Measurements from ENCODE around the gene GMDS. TPM values are rescaled to one million over a fixed set of nuclear protein-coding genes. Genes with fewer than 3 reads are reported as not detected.

Gene GMDS
- total RNA-seq, 1 experiment from 2014 or later: 35.0 TPM

DNA sequence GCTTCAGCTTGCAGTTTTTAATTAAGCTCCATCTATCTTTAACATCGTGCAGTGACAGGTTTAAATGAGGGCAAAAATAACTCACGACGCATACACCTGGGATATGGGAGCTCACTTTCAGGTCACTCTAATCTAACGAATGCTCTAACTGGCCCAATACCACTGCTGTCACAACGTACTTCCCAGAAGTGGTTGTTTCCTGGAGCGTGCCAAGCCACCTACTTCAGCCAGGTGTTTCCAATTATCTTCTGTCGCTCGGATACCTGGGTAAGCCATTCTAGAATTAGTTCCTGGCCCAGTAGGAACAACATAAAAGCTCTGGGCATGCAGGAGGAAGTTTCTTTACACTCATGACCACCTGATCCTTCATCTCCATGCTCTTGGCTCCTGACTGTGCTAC is 488.3 kb downstream of the GMDS start (continued):
- TF ChIP-seq CREB1 (CRISPR knock-in tag; IDR thresholded peaks at IDR 0.05) (no peak), GRHL2 (CRISPR knock-in tag; IDR thresholded peaks at IDR 0.05; ENCODE audit: insufficient replicate concordance, severe bottlenecking) (no peak), ZNF423 (CRISPR knock-in tag; IDR thresholded peaks at IDR 0.05) (no peak), NR3C1 (CRISPR knock-in tag; conservative IDR thresholded peaks at IDR 0.05; ENCODE audit: low read depth) (no peak), RORB (CRISPR knock-in tag; IDR thresholded peaks at IDR 0.05) (no peak), CBFB (CRISPR knock-in tag; IDR thresholded peaks at IDR 0.05; ENCODE audit: low read depth) (no peak)
- TF ChIP-seq, protein P1, sequence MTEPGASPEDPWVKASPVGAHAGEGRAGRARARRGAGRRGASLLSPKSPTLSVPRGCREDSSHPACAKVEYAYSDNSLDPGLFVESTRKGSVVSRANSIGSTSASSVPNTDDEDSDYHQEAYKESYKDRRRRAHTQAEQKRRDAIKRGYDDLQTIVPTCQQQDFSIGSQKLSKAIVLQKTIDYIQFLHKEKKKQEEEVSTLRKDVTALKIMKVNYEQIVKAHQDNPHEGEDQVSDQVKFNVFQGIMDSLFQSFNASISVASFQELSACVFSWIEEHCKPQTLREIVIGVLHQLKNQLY (CRISPR knock-in tag; IDR thresholded peaks at IDR 0.05): no peak
- TF ChIP-seq, protein P2, sequence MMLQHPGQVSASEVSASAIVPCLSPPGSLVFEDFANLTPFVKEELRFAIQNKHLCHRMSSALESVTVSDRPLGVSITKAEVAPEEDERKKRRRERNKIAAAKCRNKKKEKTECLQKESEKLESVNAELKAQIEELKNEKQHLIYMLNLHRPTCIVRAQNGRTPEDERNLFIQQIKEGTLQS (CRISPR knock-in tag; conservative IDR thresholded peaks at IDR 0.05): no peak
- TF ChIP-seq, protein P3, sequence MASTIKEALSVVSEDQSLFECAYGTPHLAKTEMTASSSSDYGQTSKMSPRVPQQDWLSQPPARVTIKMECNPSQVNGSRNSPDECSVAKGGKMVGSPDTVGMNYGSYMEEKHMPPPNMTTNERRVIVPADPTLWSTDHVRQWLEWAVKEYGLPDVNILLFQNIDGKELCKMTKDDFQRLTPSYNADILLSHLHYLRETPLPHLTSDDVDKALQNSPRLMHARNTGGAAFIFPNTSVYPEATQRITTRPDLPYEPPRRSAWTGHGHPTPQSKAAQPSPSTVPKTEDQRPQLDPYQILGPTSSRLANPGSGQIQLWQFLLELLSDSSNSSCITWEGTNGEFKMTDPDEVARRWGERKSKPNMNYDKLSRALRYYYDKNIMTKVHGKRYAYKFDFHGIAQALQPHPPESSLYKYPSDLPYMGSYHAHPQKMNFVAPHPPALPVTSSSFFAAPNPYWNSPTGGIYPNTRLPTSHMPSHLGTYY (CRISPR knock-in tag; IDR thresholded peaks at IDR 0.05): no peak
- TF ChIP-seq, protein P4, sequence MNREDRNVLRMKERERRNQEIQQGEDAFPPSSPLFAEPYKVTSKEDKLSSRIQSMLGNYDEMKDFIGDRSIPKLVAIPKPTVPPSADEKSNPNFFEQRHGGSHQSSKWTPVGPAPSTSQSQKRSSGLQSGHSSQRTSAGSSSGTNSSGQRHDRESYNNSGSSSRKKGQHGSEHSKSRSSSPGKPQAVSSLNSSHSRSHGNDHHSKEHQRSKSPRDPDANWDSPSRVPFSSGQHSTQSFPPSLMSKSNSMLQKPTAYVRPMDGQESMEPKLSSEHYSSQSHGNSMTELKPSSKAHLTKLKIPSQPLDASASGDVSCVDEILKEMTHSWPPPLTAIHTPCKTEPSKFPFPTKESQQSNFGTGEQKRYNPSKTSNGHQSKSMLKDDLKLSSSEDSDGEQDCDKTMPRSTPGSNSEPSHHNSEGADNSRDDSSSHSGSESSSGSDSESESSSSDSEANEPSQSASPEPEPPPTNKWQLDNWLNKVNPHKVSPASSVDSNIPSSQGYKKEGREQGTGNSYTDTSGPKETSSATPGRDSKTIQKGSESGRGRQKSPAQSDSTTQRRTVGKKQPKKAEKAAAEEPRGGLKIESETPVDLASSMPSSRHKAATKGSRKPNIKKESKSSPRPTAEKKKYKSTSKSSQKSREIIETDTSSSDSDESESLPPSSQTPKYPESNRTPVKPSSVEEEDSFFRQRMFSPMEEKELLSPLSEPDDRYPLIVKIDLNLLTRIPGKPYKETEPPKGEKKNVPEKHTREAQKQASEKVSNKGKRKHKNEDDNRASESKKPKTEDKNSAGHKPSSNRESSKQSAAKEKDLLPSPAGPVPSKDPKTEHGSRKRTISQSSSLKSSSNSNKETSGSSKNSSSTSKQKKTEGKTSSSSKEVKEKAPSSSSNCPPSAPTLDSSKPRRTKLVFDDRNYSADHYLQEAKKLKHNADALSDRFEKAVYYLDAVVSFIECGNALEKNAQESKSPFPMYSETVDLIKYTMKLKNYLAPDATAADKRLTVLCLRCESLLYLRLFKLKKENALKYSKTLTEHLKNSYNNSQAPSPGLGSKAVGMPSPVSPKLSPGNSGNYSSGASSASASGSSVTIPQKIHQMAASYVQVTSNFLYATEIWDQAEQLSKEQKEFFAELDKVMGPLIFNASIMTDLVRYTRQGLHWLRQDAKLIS (CRISPR knock-in tag; IDR thresholded peaks at IDR 0.05; ENCODE audit: borderline replicate concordance): no peak

DNA sequence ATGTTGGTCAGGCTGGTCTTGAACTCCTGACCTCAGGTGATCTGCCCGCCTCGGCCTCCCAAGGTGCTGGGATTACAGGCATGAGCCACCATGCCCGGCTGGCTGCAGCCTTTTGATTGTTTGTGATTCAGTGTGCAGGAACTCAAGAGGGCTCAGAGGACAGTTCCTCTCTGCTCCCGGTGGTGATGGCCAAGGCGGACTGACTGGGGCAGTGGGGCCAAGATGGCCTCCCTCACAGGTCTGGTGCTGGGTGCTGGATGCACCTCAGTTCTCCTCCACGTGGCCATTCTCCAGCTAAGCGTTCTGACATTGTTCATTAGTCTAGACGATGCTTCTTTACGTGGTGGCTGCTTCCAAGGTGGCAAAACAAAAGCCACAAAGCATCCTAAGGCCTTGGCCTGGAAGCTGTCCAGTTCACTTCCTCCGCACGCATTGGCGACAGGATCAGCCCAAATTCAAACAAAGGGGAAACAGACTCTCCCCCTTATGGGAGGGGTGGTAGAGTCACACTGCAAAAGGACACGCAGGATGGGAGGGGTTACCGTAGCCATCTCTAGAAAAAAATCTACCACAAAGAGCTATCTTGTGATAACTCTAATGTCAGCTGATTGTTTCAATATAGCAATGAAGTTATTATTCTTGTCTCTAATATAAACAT is 488.8 kb downstream of the GMDS start:
- Mint-ChIP-seq H3K4me3 (no peak overlapping the region), H3K27me3 (ENCODE audit: low read depth) (no peaks in the 10 kb centered on the region)
- TF ChIP-seq ELF4 (CRISPR knock-in tag; IDR thresholded peaks at IDR 0.05; ENCODE audit: low read depth) (no peak), SOX15 (CRISPR knock-in tag; IDR thresholded peaks at IDR 0.05) (no peak), ZNF416 (CRISPR knock-in tag; IDR thresholded peaks at IDR 0.05) (no peak), OVOL2 (CRISPR knock-in tag; IDR thresholded peaks at IDR 0.05; ENCODE audit: borderline replicate concordance) (no peak), ZNF121 (CRISPR knock-in tag; IDR thresholded peaks at IDR 0.05) (no peak), JUN (CRISPR knock-in tag; IDR thresholded peaks at IDR 0.05) (no peak), TEAD1 (CRISPR knock-in tag; IDR thresholded peaks at IDR 0.05) (no peak), ZNF317 (CRISPR knock-in tag; IDR thresholded peaks at IDR 0.05; ENCODE audit: borderline replicate concordance, low read depth) (no peak), NR2C2 (CRISPR knock-in tag; IDR thresholded peaks at IDR 0.05) (no peak), GTF2I (CRISPR knock-in tag; conservative IDR thresholded peaks at IDR 0.05) (no peak)
- TF ChIP-seq, protein P5, sequence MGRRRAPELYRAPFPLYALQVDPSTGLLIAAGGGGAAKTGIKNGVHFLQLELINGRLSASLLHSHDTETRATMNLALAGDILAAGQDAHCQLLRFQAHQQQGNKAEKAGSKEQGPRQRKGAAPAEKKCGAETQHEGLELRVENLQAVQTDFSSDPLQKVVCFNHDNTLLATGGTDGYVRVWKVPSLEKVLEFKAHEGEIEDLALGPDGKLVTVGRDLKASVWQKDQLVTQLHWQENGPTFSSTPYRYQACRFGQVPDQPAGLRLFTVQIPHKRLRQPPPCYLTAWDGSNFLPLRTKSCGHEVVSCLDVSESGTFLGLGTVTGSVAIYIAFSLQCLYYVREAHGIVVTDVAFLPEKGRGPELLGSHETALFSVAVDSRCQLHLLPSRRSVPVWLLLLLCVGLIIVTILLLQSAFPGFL (CRISPR knock-in tag; IDR thresholded peaks at IDR 0.05; ENCODE audit: borderline replicate concordance): no peak
- TF ChIP-seq, protein P6, sequence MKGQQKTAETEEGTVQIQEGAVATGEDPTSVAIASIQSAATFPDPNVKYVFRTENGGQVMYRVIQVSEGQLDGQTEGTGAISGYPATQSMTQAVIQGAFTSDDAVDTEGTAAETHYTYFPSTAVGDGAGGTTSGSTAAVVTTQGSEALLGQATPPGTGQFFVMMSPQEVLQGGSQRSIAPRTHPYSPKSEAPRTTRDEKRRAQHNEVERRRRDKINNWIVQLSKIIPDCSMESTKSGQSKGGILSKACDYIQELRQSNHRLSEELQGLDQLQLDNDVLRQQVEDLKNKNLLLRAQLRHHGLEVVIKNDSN (CRISPR knock-in tag; IDR thresholded peaks at IDR 0.05): no peak
- TF ChIP-seq, protein P7, sequence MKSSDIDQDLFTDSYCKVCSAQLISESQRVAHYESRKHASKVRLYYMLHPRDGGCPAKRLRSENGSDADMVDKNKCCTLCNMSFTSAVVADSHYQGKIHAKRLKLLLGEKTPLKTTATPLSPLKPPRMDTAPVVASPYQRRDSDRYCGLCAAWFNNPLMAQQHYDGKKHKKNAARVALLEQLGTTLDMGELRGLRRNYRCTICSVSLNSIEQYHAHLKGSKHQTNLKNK (CRISPR knock-in tag; IDR thresholded peaks at IDR 0.05): no peak
- TF ChIP-seq, protein P8, sequence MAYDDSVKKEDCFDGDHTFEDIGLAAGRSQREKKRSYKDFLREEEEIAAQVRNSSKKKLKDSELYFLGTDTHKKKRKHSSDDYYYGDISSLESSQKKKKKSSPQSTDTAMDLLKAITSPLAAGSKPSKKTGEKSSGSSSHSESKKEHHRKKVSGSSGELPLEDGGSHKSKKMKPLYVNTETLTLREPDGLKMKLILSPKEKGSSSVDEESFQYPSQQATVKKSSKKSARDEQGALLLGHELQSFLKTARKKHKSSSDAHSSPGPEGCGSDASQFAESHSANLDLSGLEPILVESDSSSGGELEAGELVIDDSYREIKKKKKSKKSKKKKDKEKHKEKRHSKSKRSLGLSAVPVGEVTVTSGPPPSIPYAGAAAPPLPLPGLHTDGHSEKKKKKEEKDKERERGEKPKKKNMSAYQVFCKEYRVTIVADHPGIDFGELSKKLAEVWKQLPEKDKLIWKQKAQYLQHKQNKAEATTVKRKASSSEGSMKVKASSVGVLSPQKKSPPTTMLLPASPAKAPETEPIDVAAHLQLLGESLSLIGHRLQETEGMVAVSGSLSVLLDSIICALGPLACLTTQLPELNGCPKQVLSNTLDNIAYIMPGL (CRISPR knock-in tag; IDR thresholded peaks at IDR 0.05): no peak
- TF ChIP-seq, protein P9, sequence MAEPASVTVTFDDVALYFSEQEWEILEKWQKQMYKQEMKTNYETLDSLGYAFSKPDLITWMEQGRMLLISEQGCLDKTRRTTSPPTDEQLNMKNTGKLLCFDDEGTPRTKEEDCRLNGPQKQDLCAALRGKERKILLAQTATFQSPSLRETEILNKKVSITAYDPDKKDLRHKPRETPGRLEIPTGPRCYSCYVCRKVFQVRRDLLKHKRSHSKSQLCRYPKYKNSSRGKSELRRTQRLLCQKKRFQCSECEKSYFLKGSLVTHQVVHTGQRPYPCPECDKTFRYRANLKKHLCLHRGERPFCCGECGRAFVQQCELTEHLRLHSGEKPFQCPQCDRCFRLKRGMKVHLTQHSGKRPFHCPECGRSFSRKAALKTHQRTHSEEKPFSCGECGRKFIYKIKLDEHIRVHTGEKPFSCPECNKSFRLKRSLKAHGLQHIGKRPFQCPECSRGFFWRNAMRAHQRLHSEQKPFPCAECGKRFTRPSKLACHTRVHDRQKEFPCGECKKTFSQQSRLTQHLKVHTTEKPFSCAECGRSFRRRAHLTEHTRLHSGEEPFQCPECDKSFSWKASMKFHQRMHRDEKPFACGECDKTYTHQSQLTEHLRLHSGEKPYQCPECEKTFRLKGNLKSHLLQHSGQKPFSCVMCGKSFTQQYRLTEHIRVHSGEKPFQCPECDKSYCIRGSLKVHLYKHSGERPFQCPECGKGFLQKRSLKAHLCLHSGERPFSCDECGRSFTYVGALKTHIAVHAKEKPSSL (CRISPR knock-in tag; conservative IDR thresholded peaks at IDR 0.05): no peak

More for the DNA sequence above, 488.8 kb downstream of the GMDS start:
- POLR2A ChIA-PET: no interaction called here
- Mint-ChIP-seq H3K36me3 (peaks cover 19% of the 10 kb centered on the region), H3K27ac (no peak overlapping the region), H3K4me1 (no peaks in the 10 kb centered on the region), H3K9me3 (peaks cover 25% of the 10 kb centered on the region)
- ATAC-seq: no peak
- no peak for DNase-seq (ENCODE audit: low spot score)
- CTCF ChIA-PET: no interaction called here

Data from WTC11 (cell line).